ENCODE measurements around the gene FAT1.

GRCh38 chr4:186689476-186689875 lies 34.2 kb downstream of the FAT1 start:
- TF ChIP-seq, protein P1, sequence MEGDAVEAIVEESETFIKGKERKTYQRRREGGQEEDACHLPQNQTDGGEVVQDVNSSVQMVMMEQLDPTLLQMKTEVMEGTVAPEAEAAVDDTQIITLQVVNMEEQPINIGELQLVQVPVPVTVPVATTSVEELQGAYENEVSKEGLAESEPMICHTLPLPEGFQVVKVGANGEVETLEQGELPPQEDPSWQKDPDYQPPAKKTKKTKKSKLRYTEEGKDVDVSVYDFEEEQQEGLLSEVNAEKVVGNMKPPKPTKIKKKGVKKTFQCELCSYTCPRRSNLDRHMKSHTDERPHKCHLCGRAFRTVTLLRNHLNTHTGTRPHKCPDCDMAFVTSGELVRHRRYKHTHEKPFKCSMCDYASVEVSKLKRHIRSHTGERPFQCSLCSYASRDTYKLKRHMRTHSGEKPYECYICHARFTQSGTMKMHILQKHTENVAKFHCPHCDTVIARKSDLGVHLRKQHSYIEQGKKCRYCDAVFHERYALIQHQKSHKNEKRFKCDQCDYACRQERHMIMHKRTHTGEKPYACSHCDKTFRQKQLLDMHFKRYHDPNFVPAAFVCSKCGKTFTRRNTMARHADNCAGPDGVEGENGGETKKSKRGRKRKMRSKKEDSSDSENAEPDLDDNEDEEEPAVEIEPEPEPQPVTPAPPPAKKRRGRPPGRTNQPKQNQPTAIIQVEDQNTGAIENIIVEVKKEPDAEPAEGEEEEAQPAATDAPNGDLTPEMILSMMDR (IDR thresholded peaks at IDR 0.05; ENCODE audit: low read depth, low read length, poor library complexity, severe bottlenecking), result no peak
- no peak for TF ChIP-seq EZH2phosphoT487 (IDR thresholded peaks at IDR 0.05; ENCODE audit: borderline replicate concordance, low read length)

All from DOHH2 (cell line).